ENCODE results near the gene KIF26B.

Gene KIF26B

DNA sequence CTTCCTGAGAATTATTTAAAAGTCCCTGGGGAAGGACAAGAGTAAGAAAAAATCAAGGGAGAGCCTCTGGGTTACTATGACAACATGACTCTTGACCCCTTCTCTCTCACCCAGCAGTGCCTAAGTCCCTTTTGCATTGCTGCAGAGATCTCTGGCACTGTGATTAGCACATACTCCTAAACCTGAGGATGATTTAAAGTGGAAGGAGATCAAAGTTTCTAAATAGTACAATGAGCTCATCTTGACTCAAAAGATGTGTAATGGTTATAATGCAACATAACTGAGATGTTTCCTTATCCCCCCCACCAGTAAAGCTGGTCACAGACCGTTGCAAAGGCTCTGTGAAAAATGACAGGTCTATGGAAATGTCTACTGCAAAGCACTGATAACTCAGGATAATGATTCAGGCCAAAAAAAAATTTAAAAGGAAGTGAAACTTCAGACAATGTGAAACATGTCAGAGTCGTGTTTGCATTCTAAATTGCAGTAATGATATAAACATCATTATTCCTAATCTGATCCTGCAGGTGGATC lies 519.2 kb downstream of the KIF26B start:
- no peak for TF ChIP-seq EZH2 (IDR thresholded peaks at IDR 0.05; ENCODE audit: borderline replicate concordance, low read length)
- TF ChIP-seq, protein P1, sequence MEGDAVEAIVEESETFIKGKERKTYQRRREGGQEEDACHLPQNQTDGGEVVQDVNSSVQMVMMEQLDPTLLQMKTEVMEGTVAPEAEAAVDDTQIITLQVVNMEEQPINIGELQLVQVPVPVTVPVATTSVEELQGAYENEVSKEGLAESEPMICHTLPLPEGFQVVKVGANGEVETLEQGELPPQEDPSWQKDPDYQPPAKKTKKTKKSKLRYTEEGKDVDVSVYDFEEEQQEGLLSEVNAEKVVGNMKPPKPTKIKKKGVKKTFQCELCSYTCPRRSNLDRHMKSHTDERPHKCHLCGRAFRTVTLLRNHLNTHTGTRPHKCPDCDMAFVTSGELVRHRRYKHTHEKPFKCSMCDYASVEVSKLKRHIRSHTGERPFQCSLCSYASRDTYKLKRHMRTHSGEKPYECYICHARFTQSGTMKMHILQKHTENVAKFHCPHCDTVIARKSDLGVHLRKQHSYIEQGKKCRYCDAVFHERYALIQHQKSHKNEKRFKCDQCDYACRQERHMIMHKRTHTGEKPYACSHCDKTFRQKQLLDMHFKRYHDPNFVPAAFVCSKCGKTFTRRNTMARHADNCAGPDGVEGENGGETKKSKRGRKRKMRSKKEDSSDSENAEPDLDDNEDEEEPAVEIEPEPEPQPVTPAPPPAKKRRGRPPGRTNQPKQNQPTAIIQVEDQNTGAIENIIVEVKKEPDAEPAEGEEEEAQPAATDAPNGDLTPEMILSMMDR (IDR thresholded peaks at IDR 0.05; ENCODE audit: low read length): no peak
- Histone ChIP-seq H4K20me1 (ENCODE audit: insufficient read depth, low read length) (no peaks in the 10 kb centered on the region), H3K9ac (ENCODE audit: low read length) (no peak overlapping the region), H3K4me2 (ENCODE audit: low read length) (0 out of 2 replicates have a peak overlapping the region, but pooled peaks have one; percentile 10), H2AFZ (ENCODE audit: low read length) (no peak overlapping the region), H3K9me2 (ENCODE audit: low read depth, low read length) (no peaks in the 10 kb centered on the region), H3K36me3 (ENCODE audit: insufficient read depth, low read length) (no peaks in the 10 kb centered on the region), H3F3A (ENCODE audit: insufficient read depth, low read length) (no peaks in the 10 kb centered on the region), H3K79me2 (ENCODE audit: insufficient read depth, low read length) (no peaks in the 10 kb centered on the region), H3K27me3 (ENCODE audit: insufficient read depth, low read length) (no peaks in the 10 kb centered on the region), H3K9me3 (ENCODE audit: low read length) (no peaks in the 10 kb centered on the region), H3K4me1 (ENCODE audit: insufficient read depth, low read length, severe bottlenecking) (peaks cover 12% of the 10 kb centered on the region), H3K27ac (ENCODE audit: low read depth, low read length, poor library complexity, severe bottlenecking) (no peak overlapping the region), H3K4me3 (ENCODE audit: low read depth, low read length, poor library complexity, severe bottlenecking) (no peak overlapping the region)

DNA sequence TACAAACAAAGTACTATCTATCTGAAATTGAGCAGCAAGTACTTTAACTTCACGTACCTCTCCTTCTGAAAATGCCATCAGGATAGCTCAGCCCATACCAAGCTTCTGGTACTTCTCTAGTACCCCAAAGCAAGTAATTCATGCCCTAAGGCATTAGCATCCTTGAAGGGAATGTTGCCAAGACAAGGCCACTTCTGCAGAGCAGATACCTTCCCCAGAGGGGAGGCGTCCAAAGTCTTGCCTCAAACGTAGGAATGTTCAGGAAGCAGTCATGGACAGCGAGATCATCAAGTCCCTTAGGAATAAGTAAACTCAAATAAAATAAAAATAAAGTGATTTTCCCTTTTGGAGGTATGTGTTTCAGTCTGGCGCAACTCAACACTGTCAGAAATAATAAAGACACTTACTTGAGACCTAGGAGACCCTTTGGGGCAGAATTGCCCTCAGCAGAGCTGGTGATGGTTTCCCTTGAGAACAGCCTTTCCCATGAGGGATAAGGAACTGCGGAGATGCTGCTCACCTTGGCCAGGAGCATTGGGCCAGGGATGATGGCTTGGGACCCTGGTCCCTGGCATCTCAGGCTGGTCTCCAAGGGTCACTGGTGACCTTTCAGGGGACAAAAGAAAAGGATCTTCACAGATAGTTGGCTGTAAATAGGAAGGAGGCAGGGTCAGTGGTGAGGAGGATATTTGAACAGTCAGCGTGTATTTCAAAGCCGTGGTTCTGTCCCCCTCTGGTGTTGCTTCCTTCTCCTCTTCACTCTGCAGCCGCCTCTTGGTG lies 522.9 kb downstream of the KIF26B start:
- Histone ChIP-seq H3K4me2 (ENCODE audit: low read length) (no peak overlapping the region), H3K4me3 (ENCODE audit: low read depth, low read length, poor library complexity, severe bottlenecking) (no peak overlapping the region), H3K9me3 (ENCODE audit: low read length) (no peaks in the 10 kb centered on the region), H3K27ac (ENCODE audit: low read depth, low read length, poor library complexity, severe bottlenecking) (no peak overlapping the region), H3F3A (ENCODE audit: insufficient read depth, low read length) (no peaks in the 10 kb centered on the region), H3K9me2 (ENCODE audit: low read depth, low read length) (no peaks in the 10 kb centered on the region), H2AFZ (ENCODE audit: low read length) (no peak overlapping the region), H4K20me1 (ENCODE audit: insufficient read depth, low read length) (no peaks in the 10 kb centered on the region), H3K27me3 (ENCODE audit: insufficient read depth, low read length) (no peaks in the 10 kb centered on the region), H3K9ac (ENCODE audit: low read length) (no peak overlapping the region), H3K4me1 (ENCODE audit: insufficient read depth, low read length, severe bottlenecking) (peaks cover 28% of the 10 kb centered on the region), H3K36me3 (ENCODE audit: insufficient read depth, low read length) (no peaks in the 10 kb centered on the region), H3K79me2 (ENCODE audit: insufficient read depth, low read length) (no peaks in the 10 kb centered on the region)
- TF ChIP-seq, protein P1 (IDR thresholded peaks at IDR 0.05; ENCODE audit: low read length): no peak
- TF ChIP-seq EZH2 (IDR thresholded peaks at IDR 0.05; ENCODE audit: borderline replicate concordance, low read length): no peak

DNA sequence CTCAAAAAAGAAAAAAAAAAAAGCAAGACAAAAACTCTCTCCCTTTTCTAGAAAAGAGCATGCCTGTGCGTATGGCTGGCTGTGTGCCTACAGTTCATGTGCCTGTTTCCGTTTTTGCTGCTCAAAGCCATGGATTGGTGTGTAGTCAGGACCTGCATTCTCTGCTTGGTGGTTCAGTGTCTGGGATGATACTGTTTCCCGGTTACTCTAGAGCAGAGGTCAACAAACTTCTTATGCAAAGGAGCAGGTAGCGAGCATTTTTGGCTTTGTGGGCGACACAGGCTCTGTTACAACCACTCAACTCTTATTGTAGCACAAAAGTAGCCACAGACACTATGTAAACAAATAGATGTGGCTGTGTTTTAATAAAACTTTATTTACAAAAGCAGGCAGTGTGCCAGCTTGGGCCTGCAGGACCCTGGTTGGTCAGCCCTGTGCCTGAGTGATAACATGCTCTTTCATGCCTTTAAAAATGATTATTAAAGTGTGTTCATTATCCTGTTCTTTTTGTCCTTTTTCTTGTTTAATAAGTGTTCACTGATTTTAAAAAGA lies 524.2 kb downstream of the KIF26B start:
- H3K79me2 ChIP-seq (ENCODE audit: insufficient read depth, low read length): no peaks in the 10 kb centered on the region
- H3K4me3 ChIP-seq (ENCODE audit: low read depth, low read length, poor library complexity, severe bottlenecking): no peak overlapping the region
- no peak overlapping the region for H3K4me2 ChIP-seq (ENCODE audit: low read length)
- no peaks in the 10 kb centered on the region for H3K27me3 ChIP-seq (ENCODE audit: insufficient read depth, low read length)
- H3K4me1 ChIP-seq (ENCODE audit: insufficient read depth, low read length, severe bottlenecking): peaks cover 21% of the 10 kb centered on the region
- no peaks in the 10 kb centered on the region for H4K20me1 ChIP-seq (ENCODE audit: insufficient read depth, low read length)
- H3K9ac ChIP-seq (ENCODE audit: low read length): no peak overlapping the region
- no peaks in the 10 kb centered on the region for H3K36me3 ChIP-seq (ENCODE audit: insufficient read depth, low read length)
- no peaks in the 10 kb centered on the region for H3K9me2 ChIP-seq (ENCODE audit: low read depth, low read length)
- no peaks in the 10 kb centered on the region for H3K9me3 ChIP-seq (ENCODE audit: low read length)
- H3K27ac ChIP-seq (ENCODE audit: low read depth, low read length, poor library complexity, severe bottlenecking): no peak overlapping the region
- no peak for TF ChIP-seq EZH2 (IDR thresholded peaks at IDR 0.05; ENCODE audit: borderline replicate concordance, low read length)
- TF ChIP-seq, protein P1 (IDR thresholded peaks at IDR 0.05; ENCODE audit: low read length): no peak
- H2AFZ ChIP-seq (ENCODE audit: low read length): no peak overlapping the region
- no peaks in the 10 kb centered on the region for H3F3A ChIP-seq (ENCODE audit: insufficient read depth, low read length)
